Activated CD4-positive, alpha-beta T cell treated with anti-CD3 and anti-CD28 coated beads, Interleukin-2, amount 50 U/mL, for 16 hours (primary cell): ENCODE measurements around the gene ACP3.
"Not testable (repeated sequence)": the region's sequence is repeated elsewhere in the genome, so short reads cannot be mapped to it uniquely, and the experiment has no call there.

Source experiments
- DNase-seq: peaks from one replicate; pipeline ENCODE4 v3.0.0-alpha.2; 2020

The ACP3 gene

GRCh38 chr3:132317229-132317948 is at the start of gene ACP3:
ACP3 (plus strand) TSS chr3:132317407; CDS start chr3:132317457, 50 bp downstream.
- no peak for DNase-seq

- no peak for DNase-seq
These were observed 48.3 kb upstream of the ACP3 start for GRCh38 chr3:132268956-132269355.

- DNase-seq = no peak
These were observed 44.2 kb upstream of the ACP3 start for GRCh38 chr3:132273036-132273435.

GRCh38 chr3:132276228-132276906 is 40.8 kb upstream of the ACP3 start:
- no peak for DNase-seq

- no peak for DNase-seq
These were observed 38.2 kb upstream of the ACP3 start for GRCh38 chr3:132279030-132279429.

GRCh38 chr3:132283440-132283839 is 33.8 kb upstream of the ACP3 start:
- DNase-seq = no peak

GRCh38 chr3:132283916-132284405 is 33.2 kb upstream of the ACP3 start:
- no peak for DNase-seq

GRCh38 chr3:132284781-132285619 is 32.2 kb upstream of the ACP3 start:
- DNase-seq = no peak

- no peak for DNase-seq
These were observed 31.6 kb upstream of the ACP3 start for GRCh38 chr3:132285620-132285945.

- DNase-seq = no peak
These were observed 31.2 kb upstream of the ACP3 start for GRCh38 chr3:132286035-132286434.

- DNase-seq = no peak
These were observed 28.9 kb upstream of the ACP3 start for GRCh38 chr3:132288357-132288756.

GRCh38 chr3:132289316-132289715 is 27.9 kb upstream of the ACP3 start:
- DNase-seq = no peak

GRCh38 chr3:132290833-132291232 is 26.4 kb upstream of the ACP3 start:
- no peak for DNase-seq

- DNase-seq = no peak
These were observed 25.2 kb upstream of the ACP3 start for GRCh38 chr3:132292042-132292441.

- no peak for DNase-seq
These were observed 24.0 kb upstream of the ACP3 start for GRCh38 chr3:132293251-132293650.

- no peak for DNase-seq
These were observed 22.3 kb upstream of the ACP3 start for GRCh38 chr3:132294906-132295305.

GRCh38 chr3:132303336-132304201 is 13.6 kb upstream of the ACP3 start:
- not testable (repeated sequence) for DNase-seq

- not testable (repeated sequence) for DNase-seq
These were observed 12.9 kb upstream of the ACP3 start for GRCh38 chr3:132304351-132304750.

- not testable (repeated sequence) for DNase-seq
These were observed 7.2 kb upstream of the ACP3 start for GRCh38 chr3:132310057-132310456.

- no peak for DNase-seq
These were observed 5.9 kb upstream of the ACP3 start for GRCh38 chr3:132311316-132311715.

- DNase-seq = no peak
These were observed 5.4 kb upstream of the ACP3 start for GRCh38 chr3:132311841-132312240.

GRCh38 chr3:132315851-132316250 is 1.4 kb upstream of the ACP3 start:
- DNase-seq = no peak

- no peak for DNase-seq
These were observed 1.2 kb downstream of the ACP3 start for GRCh38 chr3:132318451-132318850.
